Measurements from ENCODE around the gene AAMP.

GRCh38 chr2:218278531-218279360 is 8.8 kb upstream of the AAMP start:
- TF ChIP-seq TCF7 (CRISPR knock-in tag; IDR thresholded peaks at IDR 0.05; ENCODE audit: low read depth) = no peak
- TF ChIP-seq ATF1 (CRISPR knock-in tag; IDR thresholded peaks at IDR 0.05) = no peak
- no peak for TF ChIP-seq CTCF (IDR thresholded peaks at IDR 0.05)
- no peak for TF ChIP-seq E2F1 (CRISPR knock-in tag; IDR thresholded peaks at IDR 0.05)
- no peak for TF ChIP-seq MYBL2 (CRISPR knock-in tag; IDR thresholded peaks at IDR 0.05)
- no peak for TF ChIP-seq ELF4 (CRISPR knock-in tag; IDR thresholded peaks at IDR 0.05; ENCODE audit: low read depth)
- TF ChIP-seq SMAD4 (CRISPR knock-in tag; IDR thresholded peaks at IDR 0.05) = no peak
- no peak for TF ChIP-seq ZNF263 (CRISPR knock-in tag; IDR thresholded peaks at IDR 0.05; ENCODE audit: low read depth)
- no peak for TF ChIP-seq ZNF512 (CRISPR knock-in tag; IDR thresholded peaks at IDR 0.05; ENCODE audit: borderline replicate concordance)
- TF ChIP-seq GTF2I (CRISPR knock-in tag; conservative IDR thresholded peaks at IDR 0.05) = no peak
- no peak for TF ChIP-seq E2F5 (CRISPR knock-in tag; IDR thresholded peaks at IDR 0.05)
